ENCODE measurements around the gene MARVELD1. TPM values are rescaled to one million over a fixed set of nuclear protein-coding genes. Genes with fewer than 3 reads are reported as not detected.

The MARVELD1 gene
- total RNA-seq, 4 donors from 2014 or later = 33.8 to 126 (median 58.7) TPM

GRCh38 chr10:97731346-97732051, 18.0 kb downstream of the MARVELD1 start:
- no peak overlapping the region for H3K27ac ChIP-seq
- TF ChIP-seq CTCF (IDR thresholded peaks at IDR 0.05) (peak; percentile 82 to 93 (median 88)), POLR2AphosphoS5 (IDR thresholded peaks at IDR 0.05) (peak; percentile 21), POLR2A (IDR thresholded peaks at IDR 0.05) (no peak), EP300 (IDR thresholded peaks at IDR 0.05) (no peak)
- no peaks in the 10 kb centered on the region for H3K36me3 ChIP-seq
- H3K27me3 ChIP-seq = no peaks in the 10 kb centered on the region
- H3K4me1 ChIP-seq = peaks cover 0 to 25% (median 2%) of the 10 kb centered on the region in 3 donors
- ATAC-seq = peak; percentile 69
- H3K4me3 ChIP-seq = no peak overlapping the region
- 29 to 65% methylated on average over 3 to 9 of the region's 9 CpGs for WGBS, 2 donors (ENCODE audit: low coverage in 1 of 2)
- H3K9me3 ChIP-seq = no peaks in the 10 kb centered on the region

- H3K36me3 ChIP-seq = no peaks in the 10 kb centered on the region
- H3K9me3 ChIP-seq = no peaks in the 10 kb centered on the region
- TF ChIP-seq EP300 (IDR thresholded peaks at IDR 0.05) (no peak), POLR2AphosphoS5 (IDR thresholded peaks at IDR 0.05) (no peak), CTCF (IDR thresholded peaks at IDR 0.05) (no peak), POLR2A (IDR thresholded peaks at IDR 0.05) (no peak)
- ATAC-seq = no peak
- H3K27ac ChIP-seq = no peak overlapping the region
- H3K27me3 ChIP-seq = no peaks in the 10 kb centered on the region
- no peak overlapping the region for H3K4me3 ChIP-seq
- peaks cover 0 to 24% (median 6%) of the 10 kb centered on the region in 3 donors for H3K4me1 ChIP-seq
- WGBS, 2 donors (ENCODE audit: low coverage in 1 of 2) = 67 to 69% methylated on average over 4 of the region's 4 CpGs
These were observed 18.5 kb downstream of the MARVELD1 start for GRCh38 chr10:97732052-97732359.

GRCh38 chr10:97733256-97733655, 19.7 kb downstream of the MARVELD1 start:
- H3K9me3 ChIP-seq = no peaks in the 10 kb centered on the region
- no peak overlapping the region for H3K4me3 ChIP-seq
- H3K27me3 ChIP-seq = no peaks in the 10 kb centered on the region
- WGBS, 2 donors (ENCODE audit: low coverage in 1 of 2) = 84 to 86% methylated on average over 4 of the region's 5 CpGs
- no peaks in the 10 kb centered on the region for H3K36me3 ChIP-seq
- no peak overlapping the region for H3K27ac ChIP-seq
- H3K4me1 ChIP-seq = peaks cover 4 to 23% (median 11%) of the 10 kb centered on the region in 3 donors
- ATAC-seq = no peak
- no peak for TF ChIP-seq POLR2A (IDR thresholded peaks at IDR 0.05)
- TF ChIP-seq EP300 (IDR thresholded peaks at IDR 0.05) = no peak
- no peak for TF ChIP-seq POLR2AphosphoS5 (IDR thresholded peaks at IDR 0.05)
- TF ChIP-seq CTCF (IDR thresholded peaks at IDR 0.05) = no peak

GRCh38 chr10:97734021-97734420, 20.5 kb downstream of the MARVELD1 start:
- Histone ChIP-seq H3K27me3 (no peaks in the 10 kb centered on the region), H3K36me3 (peaks cover 0 to 7% of the 10 kb centered on the region in 2 donors), H3K9me3 (no peaks in the 10 kb centered on the region), H3K4me1 (peaks cover 7 to 31% (median 14%) of the 10 kb centered on the region in 3 donors), H3K27ac (no peak overlapping the region), H3K4me3 (no peak overlapping the region)
- TF ChIP-seq POLR2AphosphoS5 (IDR thresholded peaks at IDR 0.05) (no peak), EP300 (IDR thresholded peaks at IDR 0.05) (no peak), POLR2A (IDR thresholded peaks at IDR 0.05) (no peak), CTCF (IDR thresholded peaks at IDR 0.05) (no peak)
- ATAC-seq = no peak
- WGBS, 2 donors (ENCODE audit: low coverage in 1 of 2) = 78 to 85% methylated on average over 6 of the region's 6 CpGs

GRCh38 chr10:97736403-97736901, 22.9 kb downstream of the MARVELD1 start:
- H3K36me3 ChIP-seq = peaks cover 0 to 26% of the 10 kb centered on the region in 2 donors
- peak overlapping the region; percentile 92 to 97 for H3K4me3 ChIP-seq
- 50 to 60% methylated on average over 2 to 9 of the region's 13 CpGs for WGBS, 2 donors (ENCODE audit: low coverage in 1 of 2)
- H3K9me3 ChIP-seq = no peaks in the 10 kb centered on the region
- ATAC-seq = peak; percentile 39
- TF ChIP-seq POLR2A (IDR thresholded peaks at IDR 0.05) (no peak), CTCF (IDR thresholded peaks at IDR 0.05) (no peak), EP300 (IDR thresholded peaks at IDR 0.05) (no peak)
- H3K4me1 ChIP-seq = peaks cover 7 to 41% (median 14%) of the 10 kb centered on the region in 3 donors
- peak overlapping the region in 3 of 4 donors; percentile 94 to 97 (median 95) for H3K27ac ChIP-seq
- H3K27me3 ChIP-seq = no peaks in the 10 kb centered on the region
